ENCODE results near the gene CMYA5. TPM values are rescaled to one million over a fixed set of nuclear protein-coding genes. Genes with fewer than 3 reads are reported as not detected.
A peak's percentile ranks its signal among the peaks of the same experiment; 100 is the strongest.

CMYA5 gene
- total RNA-seq = 10 to 100 TPM; 15.9 to 33.9 (median 22.0) TPM

DNA sequence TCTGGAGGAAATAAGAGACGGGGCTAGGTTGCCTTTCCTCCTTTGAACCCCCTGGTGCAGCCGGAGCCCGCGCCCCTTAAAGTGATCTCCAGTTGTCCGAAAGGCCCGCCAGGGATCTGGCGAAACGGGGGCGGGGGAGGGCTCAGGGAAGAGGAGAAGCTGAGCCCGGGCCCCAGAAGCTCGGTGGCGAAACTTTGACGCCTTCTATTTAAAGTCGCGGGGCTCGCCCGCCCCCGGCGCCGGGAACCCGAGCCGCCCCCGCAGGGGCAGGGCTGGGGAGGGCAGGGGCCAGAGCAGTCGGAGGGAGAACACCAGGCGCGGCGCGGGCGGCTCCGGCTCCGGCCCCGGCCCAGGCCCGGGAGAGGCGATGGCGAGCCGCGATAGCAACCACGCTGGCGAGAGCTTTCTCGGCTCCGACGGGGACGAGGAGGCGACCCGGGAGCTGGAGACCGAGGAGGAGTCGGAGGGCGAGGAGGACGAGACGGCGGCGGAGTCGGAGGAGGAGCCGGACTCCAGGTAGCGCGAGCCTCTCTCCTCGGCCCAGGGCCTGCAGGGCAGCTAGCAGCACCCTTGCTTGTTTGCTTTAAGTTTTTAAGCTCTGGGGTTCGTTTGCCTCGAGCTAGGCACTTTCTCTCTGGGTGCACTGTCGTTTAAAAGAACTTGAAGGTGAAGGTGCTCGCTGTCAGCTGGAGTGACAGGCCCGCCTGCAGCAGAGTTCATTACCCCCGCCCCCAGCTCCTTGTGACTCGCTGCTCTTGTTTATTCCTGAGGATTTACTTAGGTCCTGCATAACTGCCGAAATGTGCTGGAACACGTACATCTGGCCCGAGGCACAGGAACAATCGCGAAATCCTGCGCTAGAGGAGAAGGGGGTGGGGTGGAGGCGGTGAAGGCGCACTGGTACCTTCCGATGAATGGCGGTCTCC lies at the start of gene CMYA5:
Gene CMYA5, plus strand, starts transcription at position 296 of the 926 bp plus-strand sequence. Its CDS starts 72 bp downstream, at position 368.
- no peaks in the 10 kb centered on the region for H3K9me3 ChIP-seq
- TF ChIP-seq, protein P1, sequence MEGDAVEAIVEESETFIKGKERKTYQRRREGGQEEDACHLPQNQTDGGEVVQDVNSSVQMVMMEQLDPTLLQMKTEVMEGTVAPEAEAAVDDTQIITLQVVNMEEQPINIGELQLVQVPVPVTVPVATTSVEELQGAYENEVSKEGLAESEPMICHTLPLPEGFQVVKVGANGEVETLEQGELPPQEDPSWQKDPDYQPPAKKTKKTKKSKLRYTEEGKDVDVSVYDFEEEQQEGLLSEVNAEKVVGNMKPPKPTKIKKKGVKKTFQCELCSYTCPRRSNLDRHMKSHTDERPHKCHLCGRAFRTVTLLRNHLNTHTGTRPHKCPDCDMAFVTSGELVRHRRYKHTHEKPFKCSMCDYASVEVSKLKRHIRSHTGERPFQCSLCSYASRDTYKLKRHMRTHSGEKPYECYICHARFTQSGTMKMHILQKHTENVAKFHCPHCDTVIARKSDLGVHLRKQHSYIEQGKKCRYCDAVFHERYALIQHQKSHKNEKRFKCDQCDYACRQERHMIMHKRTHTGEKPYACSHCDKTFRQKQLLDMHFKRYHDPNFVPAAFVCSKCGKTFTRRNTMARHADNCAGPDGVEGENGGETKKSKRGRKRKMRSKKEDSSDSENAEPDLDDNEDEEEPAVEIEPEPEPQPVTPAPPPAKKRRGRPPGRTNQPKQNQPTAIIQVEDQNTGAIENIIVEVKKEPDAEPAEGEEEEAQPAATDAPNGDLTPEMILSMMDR (IDR thresholded peaks at IDR 0.05) = no peak
- TF ChIP-seq POLR2A (IDR thresholded peaks at IDR 0.05) = peak in 1 of 2 donors; percentile 51
- DNase-seq = peak; percentile 78 to 79
- WGBS, 2 donors = 23 to 35% methylated on average over 52 to 63 of the region's 74 CpGs
- H3K4me1 ChIP-seq = peaks cover 18 to 26% of the 10 kb centered on the region in 2 donors
- no peaks in the 10 kb centered on the region for H3K27me3 ChIP-seq
- H3K36me3 ChIP-seq = no peaks in the 10 kb centered on the region
- H3K27ac ChIP-seq = peak within 1 kb of the TSS; percentile 77 to 85 (median 85)
- H3K4me3 ChIP-seq (replicated peaks in 1 of 3) = peak within 1 kb of the TSS; percentile 13 to 50 (median 43)
- intact Hi-C loops (cut with DNase I) = loop anchor here (10.0 kb wide), 1 partner anchor 165 kb away; no protein-coding TSS in a partner anchor

DNA sequence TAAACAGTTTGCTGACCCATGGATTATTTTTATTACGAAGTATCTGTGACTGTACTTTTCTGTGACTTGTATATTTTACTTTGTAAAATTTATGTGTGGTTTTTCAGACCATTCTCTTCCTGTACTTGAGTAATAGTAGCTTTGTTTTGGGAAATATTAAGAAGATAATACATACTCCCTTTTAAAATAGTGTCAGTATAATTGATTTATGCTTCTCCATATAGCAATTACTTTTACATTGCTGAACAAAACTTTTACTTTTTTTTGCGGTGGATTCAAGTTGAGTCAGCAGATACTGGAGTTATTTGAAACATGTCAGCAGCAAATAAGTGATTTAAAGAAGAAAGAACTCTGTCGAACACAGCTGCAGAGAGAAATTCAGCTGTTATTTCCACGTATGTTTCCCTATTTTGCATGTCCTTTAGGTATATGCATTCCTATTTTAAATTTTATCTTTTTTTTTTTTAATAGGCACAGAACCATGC lies 49.0 kb upstream of the CMYA5 start:
- no peak for DNase-seq
- H3K4me1 ChIP-seq = no peaks in the 10 kb centered on the region
- no peaks in the 10 kb centered on the region for H3K9me3 ChIP-seq
- TF ChIP-seq POLR2A (IDR thresholded peaks at IDR 0.05) = no peak
- intact Hi-C loops (cut with DNase I) = no loop called here
- H3K27me3 ChIP-seq = no peaks in the 10 kb centered on the region
- no peak overlapping the region for H3K27ac ChIP-seq
- WGBS, 2 donors = 89 to 92% methylated on average over 4 of the region's 4 CpGs
- H3K4me3 ChIP-seq (replicated peaks in 1 of 3) = no peak overlapping the region
- H3K36me3 ChIP-seq = peaks cover 9 to 13% of the 10 kb centered on the region in 2 donors

DNA sequence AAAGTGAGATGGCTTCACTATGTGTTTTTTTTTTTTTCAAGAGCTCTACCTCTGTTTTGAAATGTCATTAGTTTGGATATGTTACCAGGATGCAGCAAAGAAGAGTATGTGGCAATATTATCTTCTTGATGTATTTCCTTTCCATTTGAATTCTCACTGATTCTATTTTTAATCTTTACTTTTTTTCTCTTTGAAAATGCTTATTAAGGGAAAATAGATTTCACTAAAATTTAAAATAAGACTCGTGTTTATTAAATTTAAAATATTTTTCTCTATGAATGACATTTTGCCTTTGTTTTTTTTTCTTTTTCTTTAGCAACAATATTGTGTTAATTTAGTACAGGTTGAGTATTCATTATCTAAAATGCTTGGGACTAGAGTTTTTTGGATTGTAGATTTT lies 48.2 kb upstream of the CMYA5 start:
- no peak for DNase-seq
- Histone ChIP-seq H3K27me3 (no peaks in the 10 kb centered on the region), H3K4me3 (replicated peaks in 1 of 3) (no peak overlapping the region), H3K27ac (no peak overlapping the region), H3K4me1 (no peaks in the 10 kb centered on the region), H3K36me3 (peaks cover 14 to 21% of the 10 kb centered on the region in 2 donors), H3K9me3 (no peaks in the 10 kb centered on the region)
- intact Hi-C loops (cut with DNase I) = no loop called here
- TF ChIP-seq, protein P1 (IDR thresholded peaks at IDR 0.05) = no peak
- no peak for TF ChIP-seq POLR2A (IDR thresholded peaks at IDR 0.05)
- 90 to 97% methylated on average over 1 of the region's 1 CpG for WGBS, 2 donors

DNA sequence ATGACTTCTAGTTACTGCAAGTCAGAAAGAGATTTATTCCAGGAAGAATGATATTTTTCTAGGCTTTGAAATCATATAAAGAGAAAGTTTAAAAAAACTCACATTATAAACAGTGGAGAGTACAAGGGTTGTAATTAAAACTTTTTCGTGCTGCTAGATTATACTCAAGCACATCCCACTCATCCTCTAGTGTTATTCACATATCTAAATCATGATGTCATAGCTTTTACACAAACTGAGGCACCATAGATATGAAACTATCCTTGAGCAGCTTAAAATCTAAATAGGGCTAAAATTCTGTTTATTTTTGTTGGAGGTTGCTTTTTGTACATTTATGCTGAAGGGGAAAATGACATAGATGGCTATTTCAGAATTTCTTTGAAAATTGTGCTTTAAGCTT lies 47.4 kb upstream of the CMYA5 start:
- Histone ChIP-seq H3K4me3 (replicated peaks in 1 of 3) (no peak overlapping the region), H3K27ac (no peak overlapping the region), H3K36me3 (peaks cover 19 to 27% of the 10 kb centered on the region in 2 donors), H3K27me3 (no peaks in the 10 kb centered on the region), H3K4me1 (no peaks in the 10 kb centered on the region), H3K9me3 (no peaks in the 10 kb centered on the region)
- no peak for DNase-seq
- TF ChIP-seq POLR2A (IDR thresholded peaks at IDR 0.05) = no peak
- TF ChIP-seq, protein P1 (IDR thresholded peaks at IDR 0.05) = no peak
- intact Hi-C loops (cut with DNase I) = no loop called here
- 63 to 77% methylated on average over 1 of the region's 1 CpG for WGBS, 2 donors

DNA sequence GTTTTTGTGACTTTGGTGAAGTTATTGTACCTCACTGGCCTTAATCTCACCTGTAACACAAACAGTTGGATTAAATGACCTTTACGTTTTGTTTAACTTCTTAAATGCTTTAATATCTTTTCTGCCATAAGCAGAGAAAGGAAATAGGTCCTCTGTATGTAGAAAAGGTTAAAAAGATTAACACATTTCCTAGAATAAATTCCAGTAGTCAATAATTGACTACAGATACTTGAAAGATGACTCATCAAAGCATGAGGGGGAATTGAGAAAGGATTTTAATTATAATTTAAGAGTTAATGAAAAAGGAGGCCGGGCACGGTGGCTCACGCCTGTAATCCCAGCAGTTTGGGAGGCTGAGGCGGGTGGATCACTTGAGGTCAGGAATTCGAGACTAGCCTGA lies 35.8 kb upstream of the CMYA5 start:
- DNase-seq = no peak
- 94 to 96% methylated on average over 6 of the region's 6 CpGs for WGBS, 2 donors
- TF ChIP-seq, protein P1 (IDR thresholded peaks at IDR 0.05) = no peak
- no peak for TF ChIP-seq POLR2A (IDR thresholded peaks at IDR 0.05)
- H3K27me3 ChIP-seq = no peaks in the 10 kb centered on the region
- intact Hi-C loops (cut with DNase I) = no loop called here
- H3K27ac ChIP-seq = no peak overlapping the region
- H3K4me3 ChIP-seq (replicated peaks in 1 of 3) = no peak overlapping the region
- no peaks in the 10 kb centered on the region for H3K9me3 ChIP-seq
- H3K4me1 ChIP-seq = no peaks in the 10 kb centered on the region
- peaks cover 6 to 9% of the 10 kb centered on the region in 2 donors for H3K36me3 ChIP-seq

All from thyroid gland (tissue), 4 donors.